ENCODE measurements around the gene POPDC3.

Gene POPDC3

DNA sequence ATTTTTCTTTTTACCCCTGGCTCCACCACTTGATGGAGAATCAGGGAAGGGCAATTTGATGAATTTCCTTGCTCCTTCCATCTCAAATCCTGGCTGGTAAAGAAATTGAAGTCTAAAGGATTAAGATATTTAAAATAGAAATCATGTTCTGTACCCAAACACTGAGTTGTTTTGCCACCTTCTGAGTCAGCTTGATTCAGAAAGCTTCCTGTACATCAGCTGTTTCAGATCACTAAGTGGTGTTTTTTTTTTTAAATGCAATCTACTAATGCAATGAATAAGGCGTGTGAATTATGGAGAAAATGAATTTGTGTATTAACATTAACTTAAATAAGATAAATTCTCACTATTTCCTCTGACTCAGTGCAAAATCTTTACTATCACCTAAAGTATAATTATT lies 11.5 kb upstream of the POPDC3 start:
- H3K4me3 ChIP-seq (ENCODE audit: control insufficient read depth, low read depth, low read length): no peak overlapping the region
- TF ChIP-seq, protein P1, sequence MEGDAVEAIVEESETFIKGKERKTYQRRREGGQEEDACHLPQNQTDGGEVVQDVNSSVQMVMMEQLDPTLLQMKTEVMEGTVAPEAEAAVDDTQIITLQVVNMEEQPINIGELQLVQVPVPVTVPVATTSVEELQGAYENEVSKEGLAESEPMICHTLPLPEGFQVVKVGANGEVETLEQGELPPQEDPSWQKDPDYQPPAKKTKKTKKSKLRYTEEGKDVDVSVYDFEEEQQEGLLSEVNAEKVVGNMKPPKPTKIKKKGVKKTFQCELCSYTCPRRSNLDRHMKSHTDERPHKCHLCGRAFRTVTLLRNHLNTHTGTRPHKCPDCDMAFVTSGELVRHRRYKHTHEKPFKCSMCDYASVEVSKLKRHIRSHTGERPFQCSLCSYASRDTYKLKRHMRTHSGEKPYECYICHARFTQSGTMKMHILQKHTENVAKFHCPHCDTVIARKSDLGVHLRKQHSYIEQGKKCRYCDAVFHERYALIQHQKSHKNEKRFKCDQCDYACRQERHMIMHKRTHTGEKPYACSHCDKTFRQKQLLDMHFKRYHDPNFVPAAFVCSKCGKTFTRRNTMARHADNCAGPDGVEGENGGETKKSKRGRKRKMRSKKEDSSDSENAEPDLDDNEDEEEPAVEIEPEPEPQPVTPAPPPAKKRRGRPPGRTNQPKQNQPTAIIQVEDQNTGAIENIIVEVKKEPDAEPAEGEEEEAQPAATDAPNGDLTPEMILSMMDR (conservative IDR thresholded peaks at IDR 0.05; ENCODE audit: control insufficient read depth, insufficient read depth, low read depth, low read length): no peak
- DNase-seq (ENCODE audit: low read depth): peak; percentile 66

DNA sequence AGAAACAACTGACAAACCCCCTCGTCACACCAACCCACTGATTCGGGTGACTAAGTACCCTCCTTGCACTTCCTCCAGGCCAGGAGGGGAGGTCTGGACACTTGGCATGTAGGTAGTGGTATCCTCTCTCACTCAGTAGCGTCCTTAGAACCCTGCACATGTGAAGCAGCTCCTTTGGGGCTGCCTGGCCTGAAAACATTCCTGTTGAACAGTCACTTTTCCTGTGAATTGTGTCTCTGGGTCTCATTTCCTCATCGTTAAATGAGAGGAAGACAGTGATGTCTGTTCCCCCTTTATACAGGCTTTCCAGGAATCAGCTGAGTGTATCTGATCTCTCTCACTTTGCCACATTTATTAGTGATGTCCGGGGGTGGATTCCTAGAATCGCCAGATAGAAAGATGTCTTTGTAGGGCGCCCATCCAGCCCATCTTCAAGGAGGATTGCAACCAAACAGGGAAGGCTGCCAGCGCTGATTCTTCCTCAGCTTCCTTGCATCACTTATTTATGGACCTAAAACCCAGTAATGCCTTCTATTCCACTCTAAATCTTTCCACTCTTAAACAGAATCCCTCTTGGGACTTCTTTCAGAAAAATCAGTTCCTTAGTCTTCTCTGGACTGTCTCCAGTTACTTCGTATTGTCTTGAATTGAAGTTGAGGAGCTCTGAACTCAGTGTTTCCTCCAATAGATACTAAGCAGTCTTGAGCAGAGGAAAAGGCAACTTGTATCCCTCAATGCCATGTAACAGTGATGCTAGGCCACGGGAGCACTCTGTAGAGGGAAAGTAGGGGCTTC lies 9.4 kb upstream of the POPDC3 start:
- DNase-seq (ENCODE audit: low read depth): peak; percentile 86
- TF ChIP-seq, protein P1 (conservative IDR thresholded peaks at IDR 0.05; ENCODE audit: control insufficient read depth, insufficient read depth, low read depth, low read length): no peak
- H3K4me3 ChIP-seq (ENCODE audit: control insufficient read depth, low read depth, low read length): no peak overlapping the region

DNA sequence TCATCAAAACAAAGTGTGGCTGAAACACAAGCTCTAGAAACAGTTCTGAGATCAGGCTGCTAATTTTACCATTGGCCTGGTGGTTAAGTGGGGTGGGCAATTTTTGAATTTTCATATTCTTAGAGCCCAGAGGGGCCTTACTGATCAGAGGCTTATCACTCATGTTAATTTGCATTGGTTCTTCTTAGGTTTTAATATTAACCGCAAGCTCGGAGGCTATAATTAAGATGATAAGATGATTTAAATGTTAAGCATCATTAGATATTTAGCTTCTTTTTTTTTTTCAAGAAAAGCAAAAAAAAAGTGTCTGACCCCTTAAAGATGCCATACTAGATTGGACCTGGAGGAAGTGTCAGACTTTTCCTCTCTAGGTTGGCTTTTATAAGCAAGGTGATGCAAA lies 8.4 kb upstream of the POPDC3 start:
- TF ChIP-seq, protein P1 (conservative IDR thresholded peaks at IDR 0.05; ENCODE audit: control insufficient read depth, insufficient read depth, low read depth, low read length): no peak
- no peak overlapping the region for H3K4me3 ChIP-seq (ENCODE audit: control insufficient read depth, low read depth, low read length)
- no peak for DNase-seq (ENCODE audit: low read depth)

DNA sequence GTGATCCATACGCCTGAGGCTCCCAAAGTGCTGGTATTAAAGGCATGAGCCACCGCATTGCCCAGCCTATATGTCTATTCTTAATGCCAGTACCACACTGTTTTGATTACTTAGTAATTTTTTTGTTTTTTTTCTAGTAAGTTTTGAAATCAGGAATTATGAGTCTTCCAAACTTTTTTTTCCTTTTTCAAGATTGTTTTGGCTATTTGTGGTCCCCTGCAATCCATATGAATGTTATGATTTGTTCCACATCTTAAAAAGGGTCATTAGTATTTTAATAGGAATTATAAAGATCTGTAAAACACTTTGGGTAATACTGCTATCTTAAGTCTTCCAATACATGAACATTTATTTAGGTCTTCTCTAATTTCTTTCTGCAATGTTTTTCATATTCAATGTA lies 6.8 kb upstream of the POPDC3 start:
- TF ChIP-seq, protein P1 (conservative IDR thresholded peaks at IDR 0.05; ENCODE audit: control insufficient read depth, insufficient read depth, low read depth, low read length): no peak
- DNase-seq (ENCODE audit: low read depth): no peak
- H3K4me3 ChIP-seq (ENCODE audit: control insufficient read depth, low read depth, low read length): no peak overlapping the region

DNA sequence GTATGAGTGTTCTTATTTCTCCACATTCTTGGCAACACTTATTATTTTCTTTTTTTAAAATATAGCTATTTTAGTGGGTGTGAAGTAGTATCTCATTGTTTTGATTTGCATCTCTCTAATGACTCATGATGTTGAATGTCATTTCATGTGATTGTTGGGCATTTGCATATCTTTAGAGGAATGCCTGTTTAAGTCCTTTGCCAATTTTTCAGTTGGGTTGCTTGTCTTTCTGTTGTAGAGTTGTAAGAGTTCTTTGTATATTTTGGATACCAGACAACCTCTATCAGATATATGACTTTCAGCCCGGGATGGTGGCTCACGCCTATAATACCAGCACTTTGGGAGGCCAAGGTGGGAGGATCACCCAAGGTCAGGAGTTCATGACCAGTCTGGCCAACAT lies 5.1 kb upstream of the POPDC3 start:
- DNase-seq (ENCODE audit: low read depth): peak; percentile 80
- TF ChIP-seq, protein P1 (conservative IDR thresholded peaks at IDR 0.05; ENCODE audit: control insufficient read depth, insufficient read depth, low read depth, low read length): no peak
- H3K4me3 ChIP-seq (ENCODE audit: control insufficient read depth, low read depth, low read length): no peak overlapping the region

DNA sequence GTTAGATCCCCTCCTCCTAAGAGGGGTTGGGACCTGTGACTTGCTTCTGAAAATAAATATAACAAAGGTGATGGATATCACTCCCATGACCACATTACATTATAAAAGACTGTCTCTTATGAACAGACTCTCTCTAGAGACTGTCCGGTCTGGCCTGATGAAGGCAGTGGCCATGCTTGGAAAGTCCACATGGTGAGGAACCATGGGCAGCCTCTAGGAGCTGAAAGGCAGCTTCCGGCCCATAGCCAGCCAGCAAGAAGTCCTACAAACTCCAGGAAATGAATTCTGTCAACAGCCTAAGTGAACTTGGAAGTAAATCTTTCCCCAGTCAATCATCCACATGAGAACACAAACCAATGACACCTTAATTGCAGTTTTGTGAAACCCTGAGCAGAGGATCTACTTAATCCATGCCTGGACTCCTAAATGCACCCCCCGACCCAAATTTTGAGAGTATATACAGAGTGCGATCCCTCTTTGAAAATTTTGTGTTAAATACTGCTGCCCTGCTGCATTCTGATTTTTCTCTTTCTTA lies 2.2 kb upstream of the POPDC3 start:
- TF ChIP-seq, protein P1 (conservative IDR thresholded peaks at IDR 0.05; ENCODE audit: control insufficient read depth, insufficient read depth, low read depth, low read length): no peak
- DNase-seq (ENCODE audit: low read depth): no peak

More for the DNA sequence above, 2.2 kb upstream of the POPDC3 start:
- H3K4me3 ChIP-seq (ENCODE audit: control insufficient read depth, low read depth, low read length): no peak overlapping the region
